Thoracic aorta (tissue), 2 donors: Measurements from ENCODE around the gene SNCAIP. TPM values are rescaled to one million over a fixed set of nuclear protein-coding genes. Genes with fewer than 3 reads are reported as not detected.

Experiments
- ATAC-seq: fragments of 150-250 bp; one replicate; pipeline ENCODE4 v1.8.0; 2017; ENCODE audit warnings: low read depth; ENCODE audit not compliant: insufficient number of reproducible peaks, low FRiP score
- DNase-seq: peaks from one replicate; pipeline ENCODE4 v3.0.0-alpha.2; 2020; ENCODE audit warnings: low spot score
- H3K27ac ChIP-seq, 2 donors: fragments of 200-600 bp; sonication (generic); 1 replicate in 1 of 2; 2 replicates in 1 of 2; pipeline ENCODE4 v1.5.1; 2016; ENCODE audit warnings: mild to moderate bottlenecking in 2 of 2, moderate library complexity in 2 of 2
- H3K27me3 ChIP-seq: fragments of 200-600 bp; sonication (generic); replicated peaks from 2 replicates; pipeline ENCODE4 v1.6.0; 2016; ENCODE audit warnings: mild to moderate bottlenecking; ENCODE audit not compliant: insufficient read depth
- H3K36me3 ChIP-seq: fragments of 200-600 bp; sonication (generic); one replicate; pipeline ENCODE4 v1.5.1; 2016
- H3K4me1 ChIP-seq, 2 donors: fragments of 200-600 bp; sonication (generic); 1 replicate in 1 of 2; 2 replicates in 1 of 2; pipeline versions ENCODE4 v1.5.1 to v1.6.0; 2016; ENCODE audit warnings: low read depth in 2 of 2, mild to moderate bottlenecking in 1 of 2; ENCODE audit not compliant: control insufficient read depth in 1 of 2
- H3K4me3 ChIP-seq: fragments of 200-600 bp; sonication (generic); 2 replicates; pipeline ENCODE4 v1.5.1; 2016; ENCODE audit warnings: mild to moderate bottlenecking
- H3K9me3 ChIP-seq: fragments of 200-600 bp; sonication (generic); 2 replicates; pipeline ENCODE4 v1.5.1; 2016
- total RNA-seq, 2 donors: library from RNA; depleted of rRNA; stranded (reverse); fragments of >200 nt; gene quantifications; one replicate each; pipeline versions ENCODE4 v1.1.0 to v1.2.3, GENCODE V29; 2016
- TF ChIP-seq, protein P1 (sequence below): fragments of 200-600 bp; sonication (generic); IDR thresholded peaks from one replicate; pipeline ENCODE4 v1.5.1; 2019; ENCODE audit warnings: antibody characterized with exemption

SNCAIP gene
- total RNA-seq, 2 donors from 2014 or later, result 4.5 to 8.5 TPM

DNA sequence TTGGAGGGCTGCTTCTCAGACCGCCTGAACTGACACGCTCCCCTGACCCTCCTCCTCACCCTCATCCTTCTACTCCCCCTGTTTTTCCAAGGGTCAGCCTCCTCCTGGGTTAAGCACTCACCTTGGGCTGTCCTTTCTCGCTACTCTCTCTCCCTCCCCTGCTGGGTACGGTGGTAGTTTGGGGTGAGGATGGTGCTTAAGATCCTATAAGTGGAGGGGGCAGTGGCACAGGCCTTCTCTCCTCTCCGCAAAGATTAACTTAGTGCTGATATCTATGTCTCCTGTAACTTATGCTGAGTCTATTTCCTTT is 159.7 kb downstream of the SNCAIP start:
- Histone ChIP-seq H3K27me3 (no peaks in the 10 kb centered on the region), H3K4me1 (no peaks in the 10 kb centered on the region), H3K27ac (no peak overlapping the region), H3K9me3 (no peaks in the 10 kb centered on the region), H3K36me3 (no peaks in the 10 kb centered on the region), H3K4me3 (no peak overlapping the region)
- ATAC-seq (no peak), DNase-seq (no peak)
- TF ChIP-seq, protein P1, sequence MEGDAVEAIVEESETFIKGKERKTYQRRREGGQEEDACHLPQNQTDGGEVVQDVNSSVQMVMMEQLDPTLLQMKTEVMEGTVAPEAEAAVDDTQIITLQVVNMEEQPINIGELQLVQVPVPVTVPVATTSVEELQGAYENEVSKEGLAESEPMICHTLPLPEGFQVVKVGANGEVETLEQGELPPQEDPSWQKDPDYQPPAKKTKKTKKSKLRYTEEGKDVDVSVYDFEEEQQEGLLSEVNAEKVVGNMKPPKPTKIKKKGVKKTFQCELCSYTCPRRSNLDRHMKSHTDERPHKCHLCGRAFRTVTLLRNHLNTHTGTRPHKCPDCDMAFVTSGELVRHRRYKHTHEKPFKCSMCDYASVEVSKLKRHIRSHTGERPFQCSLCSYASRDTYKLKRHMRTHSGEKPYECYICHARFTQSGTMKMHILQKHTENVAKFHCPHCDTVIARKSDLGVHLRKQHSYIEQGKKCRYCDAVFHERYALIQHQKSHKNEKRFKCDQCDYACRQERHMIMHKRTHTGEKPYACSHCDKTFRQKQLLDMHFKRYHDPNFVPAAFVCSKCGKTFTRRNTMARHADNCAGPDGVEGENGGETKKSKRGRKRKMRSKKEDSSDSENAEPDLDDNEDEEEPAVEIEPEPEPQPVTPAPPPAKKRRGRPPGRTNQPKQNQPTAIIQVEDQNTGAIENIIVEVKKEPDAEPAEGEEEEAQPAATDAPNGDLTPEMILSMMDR, result no peak

DNA sequence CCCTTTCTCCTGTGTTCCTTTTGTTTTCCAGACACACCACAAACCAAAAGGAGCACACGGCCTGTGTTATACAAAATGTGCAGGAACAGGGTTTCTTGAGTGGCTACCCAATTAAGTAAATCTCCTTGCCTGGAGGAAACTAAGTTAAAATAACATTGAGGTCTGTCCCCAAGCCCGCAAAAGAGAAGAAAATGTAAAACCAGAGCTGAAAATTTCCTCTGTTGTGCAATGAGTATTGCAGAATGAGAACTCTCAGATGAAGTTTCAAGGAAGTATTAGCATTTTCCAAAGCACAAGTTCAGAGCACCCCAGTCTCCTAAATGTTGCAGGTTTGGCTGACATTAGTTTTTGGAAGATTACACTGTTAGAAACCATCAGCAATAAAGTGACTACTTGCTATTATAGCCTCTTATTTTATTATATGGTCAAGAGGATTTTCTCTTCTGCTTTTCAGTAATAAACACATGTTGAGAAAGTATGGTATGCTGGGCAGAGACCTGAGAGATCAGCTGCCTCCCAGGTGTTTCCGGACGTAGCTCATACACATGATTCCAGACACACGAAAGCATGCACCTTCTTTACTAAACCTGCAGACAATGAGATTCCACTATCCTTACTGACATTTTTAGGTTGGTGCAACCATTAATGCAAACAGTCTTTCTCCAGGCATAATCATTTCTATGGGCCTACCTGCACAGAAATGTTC is 161.3 kb downstream of the SNCAIP start:
- ATAC-seq (no peak), DNase-seq (no peak)
- TF ChIP-seq, protein P1, result no peak
- no peaks in the 10 kb centered on the region for H3K4me1 ChIP-seq
- H3K27ac ChIP-seq, result no peak overlapping the region
- H3K27me3 ChIP-seq, result no peaks in the 10 kb centered on the region
- no peaks in the 10 kb centered on the region for H3K9me3 ChIP-seq
- H3K36me3 ChIP-seq, result no peaks in the 10 kb centered on the region
- H3K4me3 ChIP-seq, result no peak overlapping the region

DNA sequence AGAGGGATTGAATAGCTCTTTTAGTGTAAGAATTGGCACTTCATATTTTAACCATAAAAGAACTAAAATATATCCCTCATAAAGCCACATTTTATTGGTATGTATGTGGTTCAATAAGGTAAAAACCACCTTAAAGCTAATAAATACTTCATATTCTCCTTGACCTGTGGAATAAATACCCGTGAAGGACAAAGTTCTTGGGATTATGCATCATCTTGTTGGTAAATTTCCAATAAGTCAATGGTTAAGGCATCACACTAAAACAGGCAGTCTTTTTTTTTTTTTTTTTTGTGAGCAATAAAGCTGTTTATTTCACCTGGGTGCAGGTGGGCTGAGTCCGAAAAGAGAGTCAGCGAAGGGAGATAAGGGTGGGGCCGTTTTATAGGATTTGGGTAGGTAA is 161.9 kb downstream of the SNCAIP start:
- TF ChIP-seq, protein P1, result no peak
- Histone ChIP-seq H3K36me3 (no peaks in the 10 kb centered on the region), H3K9me3 (no peaks in the 10 kb centered on the region), H3K27ac (no peak overlapping the region), H3K4me1 (no peaks in the 10 kb centered on the region), H3K4me3 (no peak overlapping the region), H3K27me3 (no peaks in the 10 kb centered on the region)
- ATAC-seq (no peak), DNase-seq (no peak)

DNA sequence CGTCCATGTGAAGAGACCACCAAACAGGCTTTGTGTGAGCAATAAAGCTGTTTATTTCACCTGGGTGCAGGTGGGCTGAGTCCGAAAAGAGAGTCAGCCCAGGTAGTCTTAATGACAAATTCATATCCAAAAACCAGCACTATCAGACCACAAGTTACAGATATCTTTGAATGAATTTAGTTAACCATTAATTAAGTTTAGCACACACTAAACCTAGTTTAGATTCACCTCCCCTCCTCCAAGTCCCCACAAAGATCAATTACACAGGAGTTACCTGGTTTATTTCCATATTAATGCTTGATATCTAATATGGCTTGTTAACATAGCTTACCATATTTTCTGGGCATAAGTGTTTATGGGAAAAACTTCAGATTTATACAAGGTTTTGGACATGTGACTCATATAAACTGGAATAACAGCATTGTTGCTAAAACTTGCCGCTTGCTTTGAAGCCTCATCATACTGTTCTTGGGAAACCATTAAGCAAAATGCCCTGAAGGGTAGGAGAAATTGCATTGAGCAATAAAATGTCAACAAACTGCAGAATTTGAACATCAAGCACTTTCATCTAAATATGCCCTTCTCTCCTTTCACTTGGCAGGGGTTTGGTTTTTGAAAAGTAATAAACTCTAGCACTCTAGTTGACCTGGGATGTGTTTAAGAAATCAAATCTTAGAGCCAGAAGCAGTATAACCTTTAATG is 166.9 kb downstream of the SNCAIP start:
- no peak overlapping the region for H3K4me3 ChIP-seq
- TF ChIP-seq, protein P1, result no peak

DNA sequence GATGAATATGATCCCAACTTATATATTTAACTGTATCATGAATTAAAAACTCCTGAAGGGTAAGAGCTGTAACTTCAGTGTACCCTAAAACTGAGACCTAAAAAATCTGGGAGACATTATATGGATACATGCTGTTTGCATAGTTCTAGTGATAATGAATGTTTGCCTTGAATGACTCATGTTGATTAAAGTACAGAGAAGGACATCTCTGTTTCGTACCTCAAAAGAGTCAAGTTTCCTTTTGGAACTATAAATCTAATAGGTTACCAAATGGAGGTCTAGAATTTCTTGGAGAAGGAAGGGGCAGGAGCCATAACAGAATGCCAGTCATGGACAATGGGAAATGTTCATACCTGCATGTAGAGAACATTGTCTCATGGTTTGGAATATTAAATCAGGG is 168.1 kb downstream of the SNCAIP start:
- TF ChIP-seq, protein P1, result no peak
- Histone ChIP-seq H3K27ac (no peak overlapping the region), H3K4me3 (no peak overlapping the region), H3K36me3 (no peaks in the 10 kb centered on the region), H3K9me3 (no peaks in the 10 kb centered on the region), H3K27me3 (no peaks in the 10 kb centered on the region), H3K4me1 (no peaks in the 10 kb centered on the region)
- no peak for DNase-seq
- ATAC-seq, result no peak

More for the DNA sequence above, 166.9 kb downstream of the SNCAIP start:
- Histone ChIP-seq H3K27me3 (no peaks in the 10 kb centered on the region), H3K4me1 (no peaks in the 10 kb centered on the region), H3K27ac (no peak overlapping the region), H3K36me3 (no peaks in the 10 kb centered on the region), H3K9me3 (no peaks in the 10 kb centered on the region)
- DNase-seq (no peak), ATAC-seq (no peak)
